ENCODE measurements around the gene SIL1.

- TF ChIP-seq CTCF (IDR thresholded peaks at IDR 0.05; ENCODE audit: low read depth, low read length, poor library complexity, severe bottlenecking) = no peak
- no peak for TF ChIP-seq EZH2phosphoT487 (IDR thresholded peaks at IDR 0.05; ENCODE audit: borderline replicate concordance, low read length)
These were observed 248.2 kb downstream of the SIL1 start for GRCh38 chr5:138949988-138950387.
